T-cell (primary cell): ENCODE measurements around the gene PTP4A1. TPM values are rescaled to one million over a fixed set of nuclear protein-coding genes. Genes with fewer than 3 reads are reported as not detected.
A peak's percentile ranks its signal among the peaks of the same experiment; 100 is the strongest.

Experiments
- ATAC-seq, 4 experiments: fragments of 200-7000 bp in 3 of 4; fragments of 150-1000 bp in 1 of 4; cut with Tn5 transposase; replicated peaks in 1 of 4; 1 replicate in 3 of 4; 2 replicates in 1 of 4; pipeline ENCODE4 v1.10.0; 2021; ENCODE audit warnings: moderate library complexity in 3 of 4, mild to moderate bottlenecking in 2 of 4, moderate number of reproducible peaks in 1 of 4
- CTCF ChIA-PET, 2 donors: fragments of 300-600 bp; sonication (Branson Sonifier 250); formaldehyde crosslinking; loops; one replicate each; lab custom pipeline; 2022; ENCODE audit warnings: antibody characterized with exemption in 2 of 2; lab: Charles Lee
- POLR2A ChIA-PET, 2 donors: fragments of 300-600 bp; sonication (Branson Sonifier 250); formaldehyde crosslinking; loops; one replicate each; lab custom pipeline; 2022; ENCODE audit warnings: antibody characterized with exemption in 2 of 2; lab: Charles Lee
- DNase-seq, 35 experiments: peaks; one replicate each; pipeline versions ENCODE4 v3.0.0 to v3.0.0-alpha.2; 2013 to 2023
- H3K27ac ChIP-seq: one replicate; pipeline ENCODE4 v1.5.1; 2013; ENCODE audit warnings: low read length
- H3K27me3 ChIP-seq, 2 experiments: replicated peaks in 1 of 2; 1 replicate in 1 of 2; 2 replicates in 1 of 2; pipeline versions ENCODE4 v1.6.1 to v1.7.0; 2013; ENCODE audit warnings: low read length in 1 of 2, mixed read lengths in 1 of 2; ENCODE audit not compliant: control insufficient read depth in 2 of 2, insufficient read depth in 2 of 2; ENCODE audit errors: extremely low read depth in 1 of 2
- H3K36me3 ChIP-seq, 2 donors: 1 replicate in 1 of 2; 2 replicates in 1 of 2; pipeline versions ENCODE4 v1.6.1 to v1.7.0; 2013; ENCODE audit warnings: low read length in 1 of 2; ENCODE audit not compliant: control insufficient read depth in 2 of 2, insufficient read depth in 1 of 2; ENCODE audit errors: extremely low read depth in 1 of 2
- H3K4me1 ChIP-seq, 2 experiments: 1 replicate in 1 of 2; 2 replicates in 1 of 2; pipeline versions ENCODE4 v1.6.1 to v1.7.0; 2013; ENCODE audit warnings: low read length in 2 of 2, mixed read lengths in 1 of 2; ENCODE audit not compliant: insufficient read depth in 2 of 2, control insufficient read depth in 1 of 2; ENCODE audit errors: extremely low read depth in 1 of 2
- H3K4me3 ChIP-seq, 2 donors: 1 replicate in 1 of 2; 2 replicates in 1 of 2; pipeline versions ENCODE4 v1.5.1 to v1.7.0; 2013; ENCODE audit warnings: mild to moderate bottlenecking in 2 of 2, low read length in 1 of 2, moderate library complexity in 1 of 2; ENCODE audit not compliant: control insufficient read depth in 1 of 2; ENCODE audit errors: extremely low read depth in 1 of 2
- H3K9me3 ChIP-seq: 2 replicates; pipeline ENCODE4 v1.7.0; 2013
- H3K27ac Mint-ChIP-seq, 2 donors: one replicate each; pipeline ENCODE4 v1.8.0; 2020 to 2021; ENCODE audit warnings: mild to moderate bottlenecking in 2 of 2, mixed read lengths in 2 of 2
- H3K27me3 Mint-ChIP-seq, 2 donors: one replicate each; pipeline ENCODE4 v1.8.0; 2021 to 2022; ENCODE audit warnings: mixed read lengths in 2 of 2
- H3K36me3 Mint-ChIP-seq: one replicate; pipeline ENCODE4 v1.8.0; 2021; ENCODE audit warnings: mixed read lengths
- H3K4me1 Mint-ChIP-seq, 3 donors: one replicate each; pipeline ENCODE4 v1.8.0; 2020 to 2022; ENCODE audit warnings: mixed read lengths in 3 of 3, mild to moderate bottlenecking in 1 of 3
- H3K4me3 Mint-ChIP-seq, 3 donors: one replicate each; pipeline ENCODE4 v1.8.0; 2020 to 2022; ENCODE audit warnings: mild to moderate bottlenecking in 3 of 3, mixed read lengths in 3 of 3, moderate library complexity in 3 of 3
- H3K9me3 Mint-ChIP-seq, 3 donors: one replicate each; pipeline ENCODE4 v1.8.0; 2020 to 2022; ENCODE audit warnings: mixed read lengths in 3 of 3
- WGBS: methylation state at CpG from one replicate; pipeline ENCODE4 v1.1.5; 2013; ENCODE audit warnings: missing lambda C conversion rate; ENCODE audit not compliant: insufficient coverage; 5-methylcytosine and 5-hydroxymethylcytosine counted together
- total RNA-seq, 35 experiments: library from RNA in 6 of 35; stranded (reverse) in 6 of 35; fragments of 120-200 nt in 1 of 35; gene quantifications; one replicate each; pipeline versions ENCODE4 v1.2.1 to v1.2.4 and lab custom pipeline; 2013 to 2026

PTP4A1 gene
- total RNA-seq, 5 donors from 2014 or later (not counting 1 experiment from before 2014, with no cell fraction given), result 28.9 to 160 (median 32.0) TPM

- CTCF ChIA-PET, result no interaction called here
- H3K27me3 ChIP-seq, result peaks cover 0 to 4% of the 10 kb centered on the region in 2 experiments
- H3K4me3 ChIP-seq, result no peak overlapping the region
- no peaks in the 10 kb centered on the region for H3K9me3 Mint-ChIP-seq
- no peak overlapping the region for H3K27ac ChIP-seq
- no peaks in the 10 kb centered on the region for H3K27me3 Mint-ChIP-seq
- peaks cover 10 to 17% (median 12%) of the 10 kb centered on the region in 3 donors for H3K4me1 Mint-ChIP-seq
- 84% methylated on average over 3 of the region's 6 CpGs for WGBS
- H3K27ac Mint-ChIP-seq, result no peak overlapping the region
- no peaks in the 10 kb centered on the region for H3K36me3 ChIP-seq
- H3K4me1 ChIP-seq, result no peaks in the 10 kb centered on the region
- DNase-seq, result no peak
- no peak overlapping the region for H3K4me3 Mint-ChIP-seq
- no peak for ATAC-seq
- no peaks in the 10 kb centered on the region for H3K36me3 Mint-ChIP-seq
- POLR2A ChIA-PET, result no interaction called here
- no peaks in the 10 kb centered on the region for H3K9me3 ChIP-seq
Measured at GRCh38 chr6:63527658-63528514, 44.4 kb upstream of the PTP4A1 start.

DNA sequence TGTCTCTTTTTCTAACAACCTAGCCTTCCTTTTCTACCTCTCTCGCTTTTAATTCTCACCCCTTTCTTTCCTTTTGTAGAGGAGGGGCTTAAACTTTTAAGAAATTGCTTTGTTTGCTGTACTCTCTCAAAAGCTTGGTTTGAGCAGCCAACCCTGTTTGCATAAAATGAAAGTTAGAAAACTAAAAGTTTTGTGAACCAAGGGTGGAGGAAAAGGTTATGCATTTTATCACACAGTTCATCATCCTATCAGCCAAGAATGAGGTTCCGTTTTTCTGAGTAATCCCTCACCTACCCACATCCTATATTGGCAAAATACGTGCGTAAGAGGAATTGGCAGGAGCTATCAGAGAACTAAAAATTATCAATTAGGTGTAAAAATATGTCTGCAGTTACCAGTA, 42.8 kb upstream of the PTP4A1 start:
- Mint-ChIP-seq H3K36me3 (no peaks in the 10 kb centered on the region), H3K27me3 (no peaks in the 10 kb centered on the region), H3K4me3 (peak overlapping the region in 2 of 3 donors; percentile 44 to 52), H3K27ac (peak overlapping the region; percentile 79 to 85), H3K9me3 (no peaks in the 10 kb centered on the region), H3K4me1 (peaks cover 10 to 17% (median 12%) of the 10 kb centered on the region in 3 donors)
- H3K36me3 ChIP-seq, result no peaks in the 10 kb centered on the region
- WGBS, result no CpG with 5 or more reads among the region's 4 CpGs
- ATAC-seq (peak in 3 of 4 experiments; percentile 35 to 69 (median 47)), DNase-seq (no peak)
- no peaks in the 10 kb centered on the region for H3K4me1 ChIP-seq
- H3K9me3 ChIP-seq, result no peaks in the 10 kb centered on the region
- H3K27me3 ChIP-seq, result peaks cover 0 to 4% of the 10 kb centered on the region in 2 experiments
- H3K27ac ChIP-seq, result peak overlapping the region; percentile 19
- no peak overlapping the region for H3K4me3 ChIP-seq
- CTCF ChIA-PET, result no interaction called here
- POLR2A ChIA-PET, result no interaction called here

GRCh38 chr6:63530182-63530581, 42.1 kb upstream of the PTP4A1 start:
- Mint-ChIP-seq H3K27ac (no peak overlapping the region), H3K4me1 (peaks cover 10 to 17% (median 12%) of the 10 kb centered on the region in 3 donors), H3K36me3 (no peaks in the 10 kb centered on the region), H3K4me3 (no peak overlapping the region), H3K27me3 (no peaks in the 10 kb centered on the region), H3K9me3 (no peaks in the 10 kb centered on the region)
- DNase-seq, result no peak
- WGBS, result no CpG with 5 or more reads among the region's 3 CpGs
- no peaks in the 10 kb centered on the region for H3K4me1 ChIP-seq
- no peaks in the 10 kb centered on the region for H3K36me3 ChIP-seq
- peaks cover 0 to 4% of the 10 kb centered on the region in 2 experiments for H3K27me3 ChIP-seq
- ATAC-seq, result no peak
- H3K9me3 ChIP-seq, result no peaks in the 10 kb centered on the region
- CTCF ChIA-PET, result interaction anchor here in 1 of 2 donors (0.7 kb wide), 1 partner anchor 23 kb away, joined by 3 read pairs; no protein-coding TSS in a partner anchor
- no peak overlapping the region for H3K4me3 ChIP-seq
- H3K27ac ChIP-seq, result no peak overlapping the region
- POLR2A ChIA-PET, result no interaction called here

- H3K27ac ChIP-seq, result no peak overlapping the region
- Mint-ChIP-seq H3K36me3 (no peaks in the 10 kb centered on the region), H3K9me3 (no peaks in the 10 kb centered on the region), H3K4me3 (no peak overlapping the region), H3K27ac (no peak overlapping the region), H3K4me1 (peaks cover 10 to 17% (median 12%) of the 10 kb centered on the region in 3 donors), H3K27me3 (no peaks in the 10 kb centered on the region)
- no peaks in the 10 kb centered on the region for H3K9me3 ChIP-seq
- CTCF ChIA-PET, result interaction anchor here in 1 of 2 donors (0.7 kb wide), 1 partner anchor 22 kb away, joined by 3 read pairs; no protein-coding TSS in a partner anchor
- POLR2A ChIA-PET, result interaction anchor here in 1 of 2 donors (0.6 kb wide), 1 partner anchor 9 kb away, joined by 3 read pairs; no protein-coding TSS in a partner anchor
- ATAC-seq, result no peak
- H3K4me3 ChIP-seq, result no peak overlapping the region
- H3K36me3 ChIP-seq, result no peaks in the 10 kb centered on the region
- no CpG with 5 or more reads among the region's 1 CpG for WGBS
- H3K4me1 ChIP-seq, result no peaks in the 10 kb centered on the region
- DNase-seq, result no peak
- H3K27me3 ChIP-seq, result peaks cover 0 to 7% of the 10 kb centered on the region in 2 experiments
Measured at GRCh38 chr6:63530991-63531390, 41.3 kb upstream of the PTP4A1 start.

DNA sequence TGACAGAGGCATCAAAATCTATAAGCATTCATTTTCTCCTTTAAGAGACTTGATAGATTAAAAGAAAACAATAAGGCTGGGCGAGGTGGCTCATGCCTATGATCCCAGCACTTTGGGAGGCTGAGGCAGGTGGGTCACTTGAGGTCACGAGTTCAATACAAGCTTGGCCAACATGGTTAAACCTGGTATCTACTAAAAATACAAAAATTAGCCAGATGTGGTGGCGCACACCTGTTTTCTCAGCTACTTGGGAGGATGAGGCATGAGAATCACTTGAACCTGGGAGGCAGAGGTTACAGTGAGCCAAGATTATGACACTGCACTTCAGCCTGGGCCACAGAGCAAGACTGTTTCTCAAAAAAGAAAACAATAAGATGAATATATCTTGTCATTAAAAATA, 39.3 kb upstream of the PTP4A1 start:
- H3K27ac ChIP-seq, result no peak overlapping the region
- H3K4me1 ChIP-seq, result no peaks in the 10 kb centered on the region
- Mint-ChIP-seq H3K27ac (no peak overlapping the region), H3K9me3 (no peaks in the 10 kb centered on the region), H3K4me3 (no peak overlapping the region), H3K27me3 (peaks cover 0 to 3% of the 10 kb centered on the region in 2 donors), H3K4me1 (peaks cover 10 to 14% (median 12%) of the 10 kb centered on the region in 3 donors), H3K36me3 (no peaks in the 10 kb centered on the region)
- peaks cover 0 to 9% of the 10 kb centered on the region in 2 experiments for H3K27me3 ChIP-seq
- H3K4me3 ChIP-seq, result no peak overlapping the region
- ChIA-PET POLR2A (no interaction called here), CTCF (no interaction called here)
- ATAC-seq (no peak), DNase-seq (no peak)
- WGBS, result no CpG with 5 or more reads among the region's 3 CpGs
- H3K9me3 ChIP-seq, result no peaks in the 10 kb centered on the region
- no peaks in the 10 kb centered on the region for H3K36me3 ChIP-seq

DNA sequence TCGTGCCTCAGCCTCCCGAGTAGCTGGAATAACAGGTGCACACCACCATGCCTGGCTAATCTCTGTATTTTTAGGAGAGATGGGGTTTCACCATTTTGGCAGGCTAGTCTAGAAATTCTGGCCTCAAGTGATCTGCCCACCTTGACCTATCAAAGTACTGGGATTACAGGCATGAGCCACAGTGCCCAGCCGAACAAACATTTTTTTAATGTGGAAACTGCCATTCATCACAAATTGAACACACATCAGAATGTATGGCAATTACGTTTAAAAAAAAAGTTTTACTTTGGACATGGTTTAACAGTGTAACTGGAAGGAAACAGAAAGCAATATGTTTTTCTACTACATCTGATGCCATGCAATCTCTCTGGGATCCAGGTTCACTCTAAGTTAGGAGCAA, 38.3 kb upstream of the PTP4A1 start:
- H3K4me1 Mint-ChIP-seq, result peaks cover 10 to 14% (median 12%) of the 10 kb centered on the region in 3 donors
- WGBS, result 100% methylated on average over 2 of the region's 4 CpGs
- no peaks in the 10 kb centered on the region for H3K36me3 Mint-ChIP-seq
- H3K27ac ChIP-seq, result no peak overlapping the region
- H3K27ac Mint-ChIP-seq, result no peak overlapping the region
- H3K36me3 ChIP-seq, result no peaks in the 10 kb centered on the region
- peaks cover 0 to 3% of the 10 kb centered on the region in 2 donors for H3K27me3 Mint-ChIP-seq
- H3K4me3 Mint-ChIP-seq, result no peak overlapping the region
- H3K9me3 ChIP-seq, result no peaks in the 10 kb centered on the region
- H3K4me3 ChIP-seq, result no peak overlapping the region
- H3K27me3 ChIP-seq, result peaks cover 0 to 5% of the 10 kb centered on the region in 2 experiments
- H3K4me1 ChIP-seq, result no peaks in the 10 kb centered on the region
- ATAC-seq (no peak), DNase-seq (no peak)
- ChIA-PET POLR2A (no interaction called here), CTCF (no interaction called here)
- no peaks in the 10 kb centered on the region for H3K9me3 Mint-ChIP-seq
